RWPE1 (cell line): ENCODE results near the gene PTBP1.

ENCODE experiments used
- CTCF ChIA-PET: fragments of 350-600 bp; sonication (Branson Sonifier 250); formaldehyde crosslinking; extraction: SDS; loops from one replicate; lab custom pipeline; 2021; lab: Yijun Ruan, JAX
- POLR2A ChIA-PET: fragments of 400-600 bp; formaldehyde crosslinking; extraction: SDS; loops from one replicate; lab custom pipeline; 2020; ENCODE audit warnings: antibody characterized with exemption; ENCODE audit not compliant: low non-redundant PET; lab: Yijun Ruan, JAX
- DNase-seq: peaks from one replicate; pipeline ENCODE4 v3.0.0; 2012; ENCODE audit warnings: low spot score
- H3K27ac ChIP-seq: fragments of 450-650 bp; 2 replicates; pipeline ENCODE4 v1.5.1; 2017
- TF ChIP-seq, protein P1 (sequence below): fragments of 450-650 bp; conservative IDR thresholded peaks from 2 replicates; pipeline ENCODE4 v1.5.1; 2017; ENCODE audit warnings: low read depth, mild to moderate bottlenecking

Gene PTBP1

DNA sequence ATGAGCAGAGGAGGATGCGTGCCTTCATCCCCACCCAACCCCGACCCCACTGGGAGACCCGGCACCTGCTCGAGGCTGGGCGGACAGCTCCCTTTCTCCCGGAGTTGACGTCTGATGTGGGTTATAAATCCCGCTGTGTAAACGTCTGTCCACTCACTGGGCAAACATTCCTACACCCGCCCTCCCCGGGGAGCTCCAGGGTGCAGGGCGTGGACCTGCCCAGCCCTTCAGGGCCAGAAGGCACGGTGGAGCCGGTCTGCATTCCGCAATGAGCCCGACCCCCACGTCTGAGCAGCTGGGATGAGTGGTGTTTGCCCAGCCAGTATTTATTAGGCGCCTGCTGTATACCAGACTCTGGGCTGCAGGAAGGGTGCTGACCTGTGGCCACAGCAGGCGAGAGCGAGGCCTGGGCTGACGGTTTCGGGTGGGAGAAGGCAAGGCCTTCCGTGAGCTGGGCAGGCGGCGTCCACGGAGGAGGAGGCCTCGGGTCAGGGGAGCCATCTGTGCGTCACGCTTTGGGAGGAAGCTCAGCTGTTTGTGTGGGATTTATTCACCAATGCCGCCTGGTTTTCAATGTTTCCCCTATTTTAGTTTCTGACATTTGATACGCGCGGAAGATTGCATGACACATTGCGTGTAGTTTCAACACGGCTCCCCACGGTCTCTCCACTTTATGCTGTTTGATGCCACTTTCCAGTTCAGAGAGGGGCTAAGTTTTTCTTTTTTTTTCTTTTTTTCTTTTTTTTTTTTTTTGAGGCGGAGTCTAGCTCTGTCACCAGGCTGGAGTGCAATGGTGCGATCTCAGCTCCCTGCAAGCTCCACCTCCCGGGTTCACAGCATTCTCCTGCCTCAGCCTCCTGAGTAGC lies 44.4 kb upstream of the PTBP1 start:
- POLR2A ChIA-PET: interaction anchor here (0.5 to 1.1 kb wide), 3 partner anchors 11 to 31 kb away, joined by 3 to 6 read pairs (median 5); no protein-coding TSS in a partner anchor
- H3K27ac ChIP-seq: peak overlapping the region; percentile 97
- CTCF ChIA-PET: interaction anchor here (0.6 kb wide), 4 partner anchors 18 to 243 kb away, joined by 3 to 4 read pairs (median 3); no protein-coding TSS in a partner anchor
- DNase-seq: peak; percentile 95
- TF ChIP-seq, protein P1, sequence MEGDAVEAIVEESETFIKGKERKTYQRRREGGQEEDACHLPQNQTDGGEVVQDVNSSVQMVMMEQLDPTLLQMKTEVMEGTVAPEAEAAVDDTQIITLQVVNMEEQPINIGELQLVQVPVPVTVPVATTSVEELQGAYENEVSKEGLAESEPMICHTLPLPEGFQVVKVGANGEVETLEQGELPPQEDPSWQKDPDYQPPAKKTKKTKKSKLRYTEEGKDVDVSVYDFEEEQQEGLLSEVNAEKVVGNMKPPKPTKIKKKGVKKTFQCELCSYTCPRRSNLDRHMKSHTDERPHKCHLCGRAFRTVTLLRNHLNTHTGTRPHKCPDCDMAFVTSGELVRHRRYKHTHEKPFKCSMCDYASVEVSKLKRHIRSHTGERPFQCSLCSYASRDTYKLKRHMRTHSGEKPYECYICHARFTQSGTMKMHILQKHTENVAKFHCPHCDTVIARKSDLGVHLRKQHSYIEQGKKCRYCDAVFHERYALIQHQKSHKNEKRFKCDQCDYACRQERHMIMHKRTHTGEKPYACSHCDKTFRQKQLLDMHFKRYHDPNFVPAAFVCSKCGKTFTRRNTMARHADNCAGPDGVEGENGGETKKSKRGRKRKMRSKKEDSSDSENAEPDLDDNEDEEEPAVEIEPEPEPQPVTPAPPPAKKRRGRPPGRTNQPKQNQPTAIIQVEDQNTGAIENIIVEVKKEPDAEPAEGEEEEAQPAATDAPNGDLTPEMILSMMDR: no peak

DNA sequence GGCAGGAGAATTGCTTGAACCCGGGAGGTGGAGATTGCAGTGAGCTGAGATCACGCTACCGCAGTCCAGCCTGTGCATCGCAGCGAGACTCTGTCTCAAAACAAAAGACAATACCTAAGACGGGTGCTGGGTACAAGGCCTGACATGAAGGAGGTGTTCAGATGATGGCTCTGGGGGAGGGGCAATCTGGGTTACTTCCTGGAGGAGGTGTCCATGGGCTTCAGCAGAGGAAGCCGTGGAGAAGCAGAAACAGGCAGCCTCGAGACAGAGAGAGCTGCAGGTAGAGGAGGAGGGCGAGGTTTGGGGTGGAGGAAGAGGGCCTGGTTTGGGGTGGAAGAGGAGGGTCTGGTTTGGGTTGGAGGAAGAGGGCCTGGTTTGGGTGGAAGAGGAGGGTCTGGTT lies 42.7 kb upstream of the PTBP1 start:
- DNase-seq: no peak
- TF ChIP-seq, protein P1: no peak
- ChIA-PET POLR2A (no interaction called here), CTCF (no interaction called here)
- H3K27ac ChIP-seq: peak overlapping the region; percentile 97

DNA sequence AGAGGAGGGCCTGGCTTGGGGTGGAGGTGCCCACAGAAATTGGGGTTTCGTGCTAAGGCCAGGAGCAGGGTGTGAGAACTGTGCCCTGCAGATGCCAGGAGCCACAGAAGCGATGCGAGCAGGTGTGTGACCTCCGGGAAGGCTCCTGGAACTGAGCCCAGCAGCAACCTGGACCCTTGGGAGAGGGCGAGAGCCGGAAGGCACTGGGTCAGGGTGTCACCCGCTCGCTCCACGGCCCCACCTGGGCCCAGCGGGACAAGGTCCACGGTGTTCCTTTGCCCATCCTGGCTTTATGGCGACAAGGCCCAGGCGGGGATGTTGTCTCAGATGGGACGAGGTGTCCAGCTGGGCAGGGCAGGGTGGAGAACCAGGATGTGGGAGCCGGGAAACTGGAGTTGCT lies 42.2 kb upstream of the PTBP1 start:
- CTCF ChIA-PET: interaction anchor here (0.6 kb wide), 1 partner anchor 104 kb away, joined by 3 read pairs; the partner anchor contains the start of gene CFD
- peak overlapping the region; percentile 97 for H3K27ac ChIP-seq
- no peak for DNase-seq
- TF ChIP-seq, protein P1: no peak
- POLR2A ChIA-PET: no interaction called here

DNA sequence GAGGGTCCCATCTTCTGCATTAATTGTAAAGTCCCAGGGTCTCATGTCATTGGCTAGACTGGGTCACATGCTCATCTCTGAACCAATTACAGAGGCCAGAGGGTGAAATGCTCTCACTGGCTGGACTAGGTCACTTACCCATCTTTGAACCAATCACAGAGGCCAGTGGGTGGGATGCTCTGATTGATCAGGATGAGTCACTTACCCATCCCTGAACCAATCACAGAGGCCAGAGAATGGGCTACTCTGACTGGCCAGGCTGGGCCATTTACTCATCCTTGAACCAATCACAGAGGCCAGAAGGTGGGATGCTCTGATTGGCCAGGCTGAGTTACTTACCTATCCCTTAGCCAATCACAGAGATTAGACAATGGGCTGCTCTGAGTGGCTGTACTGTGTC lies 41.0 kb upstream of the PTBP1 start:
- ChIA-PET POLR2A (no interaction called here), CTCF (no interaction called here)
- H3K27ac ChIP-seq: no peak overlapping the region; the same call in 1 of the 2 replicates
- TF ChIP-seq, protein P1: no peak
- peak; percentile 74 for DNase-seq

DNA sequence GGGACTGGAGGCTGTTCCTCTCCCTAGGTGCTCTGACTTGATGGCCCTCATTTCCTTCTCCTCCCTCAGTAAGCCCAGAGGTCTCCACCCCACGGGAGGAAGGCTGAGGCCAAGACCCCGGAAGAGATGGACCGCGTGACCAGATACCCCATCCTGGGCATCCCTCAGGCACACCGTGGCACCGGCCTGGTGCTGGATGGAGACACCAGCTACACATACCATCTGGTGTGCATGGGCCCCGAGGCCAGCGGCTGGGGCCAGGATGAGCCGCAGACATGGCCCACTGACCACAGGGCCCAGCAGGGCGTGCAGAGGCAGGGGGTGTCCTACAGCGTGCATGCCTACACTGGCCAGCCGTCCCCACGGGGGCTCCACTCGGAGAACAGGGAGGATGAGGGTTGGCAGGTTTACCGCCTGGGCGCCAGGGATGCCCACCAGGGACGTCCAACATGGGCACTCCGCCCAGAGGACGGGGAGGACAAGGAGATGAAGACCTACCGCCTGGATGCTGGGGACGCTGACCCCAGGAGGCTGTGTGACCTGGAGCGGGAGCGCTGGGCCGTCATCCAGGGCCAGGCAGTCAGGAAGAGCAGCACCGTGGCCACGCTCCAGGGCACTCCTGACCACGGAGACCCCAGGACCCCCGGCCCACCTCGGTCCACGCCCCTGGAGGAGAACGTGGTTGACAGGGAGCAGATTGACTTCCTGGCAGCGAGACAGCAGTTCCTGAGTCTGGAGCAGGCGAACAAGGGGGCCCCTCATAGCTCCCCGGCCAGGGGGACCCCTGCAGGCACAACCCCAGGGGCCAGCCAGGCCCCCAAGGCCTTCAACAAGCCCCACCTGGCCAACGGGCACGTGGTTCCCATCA lies 40.2 kb upstream of the PTBP1 start:
- ChIA-PET POLR2A (no interaction called here), CTCF (interaction anchor here (0.7 kb wide), 1 partner anchor 106 kb away, joined by 5 read pairs; no protein-coding TSS in a partner anchor)
- no peak for DNase-seq
- H3K27ac ChIP-seq: peak overlapping the region; percentile 2; the same call in 1 of the 2 replicates
- TF ChIP-seq, protein P1: no peak
